ELR (cell line): ENCODE results near the gene RAB23.

Source experiments
- DNase-seq: peaks from one replicate; pipeline ENCODE4 v3.0.0-alpha.2; 2015; ENCODE audit warnings: low read depth

RAB23 gene

GRCh38 chr6:57221936-57222742 lies at the start of gene RAB23:
Gene RAB23, minus strand, starts transcription at chr6:57222307. Its CDS starts 11,927 bp downstream, at chr6:57210380.
- DNase-seq: peak; percentile 88

- no peak for DNase-seq
These were observed 46.2 kb upstream of the RAB23 start for GRCh38 chr6:57268294-57268640.

- DNase-seq: peak; percentile 99
These were observed 45.6 kb upstream of the RAB23 start for GRCh38 chr6:57267586-57268293.

- DNase-seq: peak; percentile 59
These were observed 43.7 kb upstream of the RAB23 start for GRCh38 chr6:57265755-57266221.

GRCh38 chr6:57263739-57264138 lies 41.6 kb upstream of the RAB23 start:
- DNase-seq: peak; percentile 10

GRCh38 chr6:57262901-57263694 lies 41.0 kb upstream of the RAB23 start:
- DNase-seq: peak; percentile 95

GRCh38 chr6:57262488-57262887 lies 40.4 kb upstream of the RAB23 start:
- no peak for DNase-seq

GRCh38 chr6:57261926-57262325 lies 39.8 kb upstream of the RAB23 start:
- DNase-seq: no peak

GRCh38 chr6:57259064-57259463 lies 37.0 kb upstream of the RAB23 start:
- DNase-seq: peak; percentile 13

DNA sequence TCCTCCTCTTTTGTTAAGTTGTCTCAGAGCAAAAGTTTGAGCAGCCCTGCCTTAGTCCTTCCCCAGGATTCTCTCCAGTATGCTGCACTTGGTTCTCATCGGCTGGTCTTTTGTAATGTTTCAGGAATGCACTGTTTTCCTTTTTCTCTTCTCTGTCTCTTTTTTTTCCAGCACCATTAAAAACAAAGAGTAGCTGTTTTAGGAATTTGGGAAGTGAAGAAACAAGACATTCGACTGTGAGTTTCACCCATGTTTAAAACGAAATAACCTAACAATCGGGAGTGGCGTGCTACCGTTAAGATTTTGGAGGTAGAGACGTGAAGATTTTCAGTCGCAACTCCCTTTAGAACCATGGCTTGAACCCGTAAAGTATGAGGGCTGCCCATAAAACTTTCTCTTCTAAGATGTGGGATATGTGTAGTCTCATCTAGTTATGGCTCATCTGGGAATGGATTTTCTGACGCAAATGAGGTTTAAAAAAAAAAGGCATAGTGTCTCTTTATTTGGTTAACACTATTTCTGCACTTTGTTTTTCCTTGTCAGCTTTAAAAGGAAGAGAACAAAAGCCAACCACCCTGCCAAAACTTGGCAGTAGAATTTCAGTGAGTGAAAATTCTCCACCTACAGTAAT lies 35.9 kb upstream of the RAB23 start:
- DNase-seq: peak; percentile 68

- DNase-seq: no peak
These were observed 34.4 kb upstream of the RAB23 start for GRCh38 chr6:57256541-57256940.

- DNase-seq: peak; percentile 59
These were observed 33.5 kb upstream of the RAB23 start for GRCh38 chr6:57255451-57256169.

GRCh38 chr6:57254055-57254717 lies 32.1 kb upstream of the RAB23 start:
- DNase-seq: no peak

- DNase-seq: peak; percentile 42
These were observed 30.9 kb upstream of the RAB23 start for GRCh38 chr6:57252975-57253374.

- DNase-seq: no peak
These were observed 30.0 kb upstream of the RAB23 start for GRCh38 chr6:57252137-57252536.

DNA sequence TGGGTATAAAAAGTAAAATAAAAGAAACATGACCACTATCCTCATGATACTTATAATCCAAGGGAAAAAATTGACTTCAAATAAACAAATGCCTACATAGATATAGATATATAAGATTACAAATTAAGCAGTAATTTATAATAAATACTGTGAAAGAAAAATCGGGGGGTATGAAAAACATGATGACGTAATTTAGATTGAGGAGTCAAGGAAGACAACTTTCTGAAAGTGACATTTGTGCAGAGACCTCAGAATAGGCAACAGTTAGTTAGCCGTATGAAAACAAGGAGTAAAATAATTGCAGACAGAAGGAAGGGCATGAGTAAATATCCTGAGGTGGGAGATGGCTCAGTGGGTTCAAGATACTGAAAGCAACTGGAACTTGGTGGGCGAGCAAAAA lies 28.2 kb upstream of the RAB23 start:
- no peak for DNase-seq

GRCh38 chr6:57248311-57248895 lies 26.3 kb upstream of the RAB23 start:
- no peak for DNase-seq

- DNase-seq: peak; percentile 31
These were observed 25.5 kb upstream of the RAB23 start for GRCh38 chr6:57247603-57248002.

GRCh38 chr6:57246307-57246706 lies 24.2 kb upstream of the RAB23 start:
- no peak for DNase-seq

DNA sequence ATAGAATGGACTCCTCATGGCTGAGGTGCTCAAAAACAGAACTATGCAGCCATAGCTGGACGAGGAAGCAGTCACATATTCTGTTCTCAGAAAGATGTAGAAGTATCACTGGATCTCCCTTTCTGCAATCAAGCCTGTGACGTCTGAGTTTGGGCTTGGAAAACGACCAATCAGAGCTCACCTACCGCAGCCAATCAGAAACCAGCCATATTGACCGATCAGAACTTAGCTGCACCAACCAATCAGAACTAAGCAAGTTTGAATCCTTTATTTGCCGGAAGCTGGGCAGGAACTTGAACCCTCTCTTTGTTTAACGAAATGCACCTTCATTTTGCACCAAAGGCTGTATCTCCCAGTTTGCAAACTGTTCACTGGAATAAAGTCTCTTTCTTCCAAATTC lies 21.8 kb upstream of the RAB23 start:
- DNase-seq: no peak
